D721Med (cell line): ENCODE results near the gene APBA1.
A peak's percentile ranks its signal among the peaks of the same experiment; 100 is the strongest.

Experiments used
- DNase-seq: peaks from one replicate; pipeline ENCODE4 v3.0.0; 2011; ENCODE audit warnings: low spot score; ENCODE audit not compliant: insufficient read length
- FAIRE-seq: peaks from 2 replicates; lab custom pipeline; 2011; peaks lifted over from hg19 to GRCh38; lab: Jason Lieb, UNC
- CTCF ChIP-seq: IDR thresholded peaks from 2 replicates; pipeline ENCODE4 v1.5.1; 2012; ENCODE audit warnings: mild to moderate bottlenecking, control low read depth; ENCODE audit not compliant: insufficient read depth; ENCODE audit errors: missing control alignments

Gene APBA1

DNA sequence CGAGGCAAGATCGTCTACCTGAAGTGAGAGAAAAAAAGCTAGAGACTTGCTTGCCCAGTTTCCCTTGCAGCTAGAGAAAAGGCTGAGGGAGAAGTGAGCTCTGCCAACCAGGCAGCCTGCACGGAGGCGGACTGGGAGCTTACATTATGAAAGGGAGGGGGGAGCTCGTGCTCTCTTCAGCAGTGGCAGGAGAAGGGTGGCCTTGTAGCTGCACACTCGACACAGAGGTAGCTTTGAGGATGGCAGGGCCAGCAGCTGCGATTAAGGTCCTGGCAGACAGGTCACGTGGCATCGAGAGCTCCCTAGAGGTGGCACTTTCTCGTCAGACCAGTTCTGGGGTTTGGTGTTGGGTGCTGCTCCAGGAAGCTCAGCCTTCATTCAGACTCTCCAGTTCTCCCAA lies 26.7 kb downstream of the APBA1 start:
- FAIRE-seq = no peak
- TF ChIP-seq CTCF = no peak
- DNase-seq = no peak

DNA sequence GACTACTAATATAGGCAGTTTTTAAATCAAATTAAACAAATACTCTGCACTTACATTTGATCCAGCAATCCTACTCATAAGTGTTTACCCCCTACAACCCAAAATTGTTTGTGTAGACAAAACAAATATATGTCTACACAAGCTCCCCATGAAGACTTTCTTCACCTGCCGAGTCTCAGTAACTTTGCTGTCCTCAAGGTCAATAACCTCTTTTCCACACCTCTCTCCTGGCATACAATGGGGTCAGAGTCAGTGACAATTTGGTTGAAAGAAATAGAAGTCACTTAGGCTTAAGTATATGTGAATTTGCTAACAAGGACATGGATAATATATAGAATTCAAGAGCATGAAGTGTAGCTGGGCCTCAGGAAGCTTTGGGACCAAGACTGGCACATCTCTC lies 29.1 kb downstream of the APBA1 start:
- FAIRE-seq (no peak), DNase-seq (no peak)
- TF ChIP-seq CTCF = no peak

- FAIRE-seq = no peak
- TF ChIP-seq CTCF = no peak
- DNase-seq = no peak
Observed at GRCh38 chr9:69637817-69638200, 34.4 kb downstream of the APBA1 start.

DNA sequence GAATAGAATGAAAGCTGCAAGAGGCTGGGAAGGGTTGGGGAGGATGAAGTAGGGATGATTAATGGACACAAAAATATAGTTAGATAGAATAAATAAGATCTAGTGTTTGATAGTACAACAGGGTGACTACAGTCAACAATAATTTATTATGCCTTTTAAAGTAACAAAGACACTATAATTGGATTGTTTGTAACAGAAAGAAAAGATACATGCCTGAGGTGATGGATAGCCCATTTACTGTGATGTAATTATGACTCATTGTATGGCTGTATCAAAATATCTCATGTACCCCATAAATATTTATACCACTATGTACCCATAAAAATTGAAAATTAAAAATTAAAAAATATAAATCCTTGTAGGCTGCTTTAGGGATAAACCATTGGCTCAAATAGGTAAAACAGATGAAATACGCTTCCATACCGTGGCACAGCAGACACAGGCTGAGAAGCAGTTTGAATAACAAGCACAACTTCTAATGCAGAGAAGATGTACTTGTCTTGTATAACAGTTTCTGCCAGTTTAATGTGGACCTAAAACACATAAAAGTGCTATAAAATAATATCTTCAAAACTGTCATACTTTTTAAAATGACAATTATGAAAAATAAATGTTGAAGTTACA lies 34.9 kb downstream of the APBA1 start:
- FAIRE-seq (no peak), DNase-seq (no peak)
- TF ChIP-seq CTCF = no peak

DNA sequence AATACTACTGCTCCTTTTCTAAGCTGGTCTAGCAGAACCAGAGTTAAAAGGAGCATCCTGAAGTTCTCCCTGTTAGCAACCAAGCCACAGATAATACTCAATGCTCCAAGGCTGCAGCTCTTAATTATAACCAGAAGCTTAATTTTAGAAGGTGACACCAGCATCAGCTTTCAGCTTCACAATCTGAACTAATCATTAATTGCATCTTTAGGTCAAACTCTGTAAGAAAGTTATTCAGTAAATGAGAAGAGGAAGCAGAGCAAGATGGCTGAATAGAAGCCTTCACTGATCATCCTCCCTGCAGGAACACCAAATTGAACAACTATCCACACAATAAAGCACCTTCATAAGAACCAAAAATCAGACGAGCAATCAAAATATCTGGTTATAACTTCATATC lies 38.5 kb downstream of the APBA1 start:
- no peak for DNase-seq
- no peak for TF ChIP-seq CTCF
- no peak for FAIRE-seq

- DNase-seq (no peak), FAIRE-seq (no peak)
- no peak for TF ChIP-seq CTCF
Observed at GRCh38 chr9:69632768-69633167, 39.4 kb downstream of the APBA1 start.

- TF ChIP-seq CTCF = no peak
- peak; percentile 16 for FAIRE-seq
- no peak for DNase-seq
Observed at GRCh38 chr9:69627281-69627680, 44.9 kb downstream of the APBA1 start.
